GM12864 (cell line): Measurements from ENCODE around the gene AHCYL1.

Experiments used
- DNase-seq: peaks from one replicate; pipeline ENCODE4 v3.0.0-alpha.2; 2011; ENCODE audit warnings: low read depth
- H3K4me3 ChIP-seq: 2 replicates; pipeline ENCODE4 v1.5.1; 2011; ENCODE audit warnings: mild to moderate bottlenecking, low read depth, low read length, control low read depth
- TF ChIP-seq, protein P1 (sequence below): IDR thresholded peaks from 2 replicates; pipeline ENCODE4 v1.5.1; 2011; ENCODE audit warnings: low read depth, mild to moderate bottlenecking, moderate library complexity, low read length, control low read depth, inconsistent platforms; ENCODE audit errors: missing control alignments

The AHCYL1 gene

DNA sequence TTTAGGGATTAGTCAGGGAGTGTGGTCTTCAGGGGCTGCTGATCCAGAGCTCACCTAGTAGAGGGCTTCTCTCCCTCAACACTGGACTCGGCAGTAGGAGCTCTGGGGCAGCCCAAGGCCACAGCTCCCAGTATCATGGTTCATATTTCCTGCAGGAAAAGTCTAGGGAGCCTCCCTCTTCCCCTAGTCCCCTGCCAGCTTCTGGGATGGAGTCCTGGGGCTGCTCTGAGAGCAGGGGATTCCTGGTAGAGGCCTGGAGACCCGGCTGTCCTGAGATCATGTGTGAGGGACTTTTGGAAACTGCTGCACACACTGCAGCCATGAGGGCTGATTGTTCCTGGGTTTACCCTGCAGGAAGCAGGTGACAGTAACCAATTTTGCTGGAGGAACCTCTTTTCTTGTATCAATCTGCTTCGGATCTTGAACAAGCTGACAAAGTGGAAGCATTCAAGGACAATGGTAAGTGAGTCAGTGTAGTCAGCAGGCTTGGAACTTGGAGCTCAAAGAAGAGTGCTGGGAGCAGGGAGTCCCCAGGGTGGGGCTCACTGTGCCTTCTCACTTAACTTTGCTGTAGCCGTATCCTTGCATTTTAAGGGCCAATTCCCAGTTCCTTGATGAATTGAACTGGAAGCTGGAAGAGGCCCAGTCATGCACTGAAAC lies 66.2 kb downstream of the AHCYL1 start:
- no peak for DNase-seq
- TF ChIP-seq, protein P1, sequence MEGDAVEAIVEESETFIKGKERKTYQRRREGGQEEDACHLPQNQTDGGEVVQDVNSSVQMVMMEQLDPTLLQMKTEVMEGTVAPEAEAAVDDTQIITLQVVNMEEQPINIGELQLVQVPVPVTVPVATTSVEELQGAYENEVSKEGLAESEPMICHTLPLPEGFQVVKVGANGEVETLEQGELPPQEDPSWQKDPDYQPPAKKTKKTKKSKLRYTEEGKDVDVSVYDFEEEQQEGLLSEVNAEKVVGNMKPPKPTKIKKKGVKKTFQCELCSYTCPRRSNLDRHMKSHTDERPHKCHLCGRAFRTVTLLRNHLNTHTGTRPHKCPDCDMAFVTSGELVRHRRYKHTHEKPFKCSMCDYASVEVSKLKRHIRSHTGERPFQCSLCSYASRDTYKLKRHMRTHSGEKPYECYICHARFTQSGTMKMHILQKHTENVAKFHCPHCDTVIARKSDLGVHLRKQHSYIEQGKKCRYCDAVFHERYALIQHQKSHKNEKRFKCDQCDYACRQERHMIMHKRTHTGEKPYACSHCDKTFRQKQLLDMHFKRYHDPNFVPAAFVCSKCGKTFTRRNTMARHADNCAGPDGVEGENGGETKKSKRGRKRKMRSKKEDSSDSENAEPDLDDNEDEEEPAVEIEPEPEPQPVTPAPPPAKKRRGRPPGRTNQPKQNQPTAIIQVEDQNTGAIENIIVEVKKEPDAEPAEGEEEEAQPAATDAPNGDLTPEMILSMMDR: no peak
- no peak overlapping the region for H3K4me3 ChIP-seq

DNA sequence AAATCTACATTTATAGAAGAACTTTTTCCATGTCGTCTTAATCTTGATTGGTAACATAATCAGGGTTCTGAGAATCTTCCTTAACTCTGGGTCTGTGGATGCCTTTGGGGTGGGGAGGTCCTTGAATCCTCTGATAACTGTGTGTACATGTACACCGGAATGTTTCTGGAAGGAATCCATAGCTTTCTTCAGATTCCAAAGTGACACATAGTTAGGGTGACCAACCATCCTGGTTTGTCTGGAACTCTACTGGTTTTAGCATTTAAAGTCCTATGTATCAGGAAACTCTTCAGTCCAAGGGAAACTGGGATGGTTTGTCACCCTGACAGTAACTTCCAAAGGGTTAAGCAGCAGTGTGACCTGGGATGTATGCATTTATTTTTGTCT lies 66.7 kb downstream of the AHCYL1 start:
- TF ChIP-seq, protein P1: no peak
- no peak overlapping the region for H3K4me3 ChIP-seq
- DNase-seq: no peak

DNA sequence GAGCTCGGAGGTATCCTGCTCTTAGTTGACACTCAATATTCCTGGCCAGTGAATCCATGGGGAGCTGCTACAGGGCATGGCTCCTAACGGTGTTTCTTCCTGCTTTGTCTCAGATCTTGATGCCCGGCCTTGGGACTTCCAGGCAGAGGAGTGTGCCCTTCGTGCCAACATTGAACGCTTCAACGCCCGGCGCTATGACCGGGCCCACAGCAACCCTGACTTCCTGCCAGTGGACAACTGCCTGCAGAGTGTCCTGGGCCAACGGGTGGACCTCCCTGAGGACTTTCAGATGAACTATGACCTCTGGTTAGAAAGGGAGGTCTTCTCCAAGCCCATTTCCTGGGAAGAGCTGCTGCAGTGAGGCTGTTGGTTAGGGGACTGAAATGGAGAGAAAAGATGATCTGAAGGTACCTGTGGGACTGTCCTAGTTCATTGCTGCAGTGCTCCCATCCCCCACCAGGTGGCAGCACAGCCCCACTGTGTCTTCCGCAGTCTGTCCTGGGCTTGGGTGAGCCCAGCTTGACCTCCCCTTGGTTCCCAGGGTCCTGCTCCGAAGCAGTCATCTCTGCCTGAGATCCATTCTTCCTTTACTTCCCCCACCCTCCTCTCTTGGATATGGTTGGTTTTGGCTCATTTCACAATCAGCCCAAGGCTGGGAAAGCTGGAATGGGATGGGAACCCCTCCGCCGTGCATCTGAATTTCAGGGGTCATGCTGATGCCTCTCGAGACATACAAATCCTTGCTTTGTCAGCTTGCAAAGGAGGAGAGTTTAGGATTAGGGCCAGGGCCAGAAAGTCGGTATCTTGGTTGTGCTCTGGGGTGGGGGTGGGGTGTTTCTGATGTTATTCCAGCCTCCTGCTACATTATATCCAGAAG lies 69.2 kb downstream of the AHCYL1 start:
- TF ChIP-seq, protein P1: peak; percentile 100
- H3K4me3 ChIP-seq: no peak overlapping the region
- DNase-seq: no peak

DNA sequence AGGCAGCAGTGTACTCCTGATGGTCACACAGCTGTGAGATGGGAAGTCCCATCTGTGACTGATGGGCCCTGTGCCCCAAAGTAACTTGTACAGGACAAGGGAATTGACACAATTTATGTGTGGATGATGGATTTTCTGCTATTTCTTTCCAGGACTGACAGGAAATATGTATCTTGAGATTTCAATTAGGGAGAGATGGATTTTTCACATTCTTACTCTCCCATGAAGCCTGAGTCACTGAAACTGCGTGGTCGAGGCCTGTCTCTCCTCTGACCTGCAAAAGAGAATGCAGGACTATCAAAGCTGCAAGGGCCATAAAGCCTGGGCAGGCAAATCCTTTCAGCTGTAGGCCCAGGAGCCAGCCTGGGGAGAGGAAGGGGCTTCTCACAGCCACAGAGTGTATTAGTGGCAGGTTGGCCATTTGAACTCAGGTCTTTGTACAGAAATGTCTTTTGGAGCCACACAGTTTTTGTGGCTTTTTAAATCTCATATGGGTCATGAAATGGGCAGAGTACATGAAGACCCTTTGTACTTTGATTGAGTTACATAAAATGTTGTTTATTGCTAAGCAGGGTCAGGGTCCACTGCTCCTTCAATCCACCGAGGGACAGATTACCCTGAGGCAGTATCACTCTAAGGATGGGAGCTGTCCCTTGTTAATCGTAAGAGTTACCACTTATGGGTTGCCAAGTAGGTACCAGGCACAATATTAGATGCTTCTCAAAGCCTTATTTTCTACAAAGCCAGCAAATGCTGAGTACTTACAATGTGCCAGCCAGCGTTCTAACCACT lies 71.1 kb downstream of the AHCYL1 start:
- no peak overlapping the region for H3K4me3 ChIP-seq
- DNase-seq: no peak
- TF ChIP-seq, protein P1: no peak

- no peak overlapping the region for H3K4me3 ChIP-seq
- DNase-seq: no peak
Observed at GRCh38 chr1:110056285-110056683, 71.7 kb downstream of the AHCYL1 start.

GRCh38 chr1:110056776-110057175 lies 72.2 kb downstream of the AHCYL1 start:
- no peak for DNase-seq
- no peak overlapping the region for H3K4me3 ChIP-seq
- TF ChIP-seq, protein P1: no peak

More at GRCh38 chr1:110056285-110056683, 71.7 kb downstream of the AHCYL1 start:
- TF ChIP-seq, protein P1: no peak
